Activated CD4-positive, alpha-beta T cell treated with anti-CD3 and anti-CD28 coated beads, Interleukin-2, amount 10 ng/mL, durations not matched to agents 7 days and 5 days (primary cell): Measurements from ENCODE around the gene MYT1. TPM values are rescaled to one million over a fixed set of nuclear protein-coding genes. Genes with fewer than 3 reads are reported as not detected.

Source experiments
- CTCF ChIA-PET: fragments of 350-600 bp; sonication (Branson Sonifier 250); formaldehyde crosslinking; loops from one replicate; lab custom pipeline; 2021; ENCODE audit warnings: antibody characterized with exemption; lab: Charles Lee
- POLR2A ChIA-PET: fragments of 350-600 bp; sonication (Branson Sonifier 250); formaldehyde crosslinking; loops from one replicate; lab custom pipeline; 2021; ENCODE audit warnings: antibody characterized with exemption; lab: Charles Lee
- DNase-seq: peaks from one replicate; pipeline ENCODE4 v3.0.0-alpha.2; 2020
- H3K27ac Mint-ChIP-seq: one replicate; pipeline ENCODE4 v1.8.0; 2021; ENCODE audit warnings: mild to moderate bottlenecking, moderate library complexity, mixed read lengths
- H3K27me3 Mint-ChIP-seq: one replicate; pipeline ENCODE4 v1.8.0; 2021; ENCODE audit warnings: mixed read lengths
- H3K36me3 Mint-ChIP-seq: one replicate; pipeline ENCODE4 v1.8.0; 2021; ENCODE audit warnings: low read depth, mixed read lengths
- H3K4me1 Mint-ChIP-seq: one replicate; pipeline ENCODE4 v1.8.0; 2021; ENCODE audit warnings: mixed read lengths
- H3K4me3 Mint-ChIP-seq: one replicate; pipeline ENCODE4 v1.8.0; 2021; ENCODE audit warnings: mild to moderate bottlenecking, moderate library complexity, mixed read lengths
- H3K9me3 Mint-ChIP-seq: one replicate; pipeline ENCODE4 v1.8.0; 2021; ENCODE audit warnings: mixed read lengths
- total RNA-seq, 2 experiments: library from RNA; stranded (reverse); gene quantifications; one replicate each; pipeline ENCODE4 v1.2.3, GENCODE V29; 2021

Gene MYT1
- total RNA-seq, 2 experiments from 2014 or later = not detected

- Mint-ChIP-seq H3K27ac (no peak overlapping the region), H3K36me3 (no peaks in the 10 kb centered on the region), H3K9me3 (peaks cover 6% of the 10 kb centered on the region), H3K27me3 (no peaks in the 10 kb centered on the region), H3K4me1 (no peaks in the 10 kb centered on the region), H3K4me3 (no peak overlapping the region)
- ChIA-PET CTCF (no interaction called here), POLR2A (no interaction called here)
- DNase-seq = no peak
These were observed 11.3 kb upstream of the MYT1 start for GRCh38 chr20:64152906-64153305.

- Mint-ChIP-seq H3K9me3 (peaks cover 6% of the 10 kb centered on the region), H3K36me3 (no peaks in the 10 kb centered on the region), H3K4me3 (no peak overlapping the region), H3K27me3 (no peaks in the 10 kb centered on the region), H3K27ac (no peak overlapping the region), H3K4me1 (no peaks in the 10 kb centered on the region)
- ChIA-PET CTCF (no interaction called here), POLR2A (no interaction called here)
- no peak for DNase-seq
These were observed 10.8 kb upstream of the MYT1 start for GRCh38 chr20:64153410-64153809.

GRCh38 chr20:64153861-64154589, 10.2 kb upstream of the MYT1 start:
- Mint-ChIP-seq H3K36me3 (no peaks in the 10 kb centered on the region), H3K4me1 (no peaks in the 10 kb centered on the region), H3K27me3 (no peaks in the 10 kb centered on the region), H3K27ac (no peak overlapping the region), H3K9me3 (peaks cover 3% of the 10 kb centered on the region), H3K4me3 (no peak overlapping the region)
- DNase-seq = no peak
- ChIA-PET POLR2A (no interaction called here), CTCF (no interaction called here)

GRCh38 chr20:64154590-64155257, 9.5 kb upstream of the MYT1 start:
- H3K4me1 Mint-ChIP-seq = no peaks in the 10 kb centered on the region
- peaks cover 1% of the 10 kb centered on the region for H3K9me3 Mint-ChIP-seq
- POLR2A ChIA-PET = no interaction called here
- no peak overlapping the region for H3K4me3 Mint-ChIP-seq
- DNase-seq = no peak
- no peaks in the 10 kb centered on the region for H3K27me3 Mint-ChIP-seq
- no peaks in the 10 kb centered on the region for H3K36me3 Mint-ChIP-seq
- CTCF ChIA-PET = no interaction called here
- H3K27ac Mint-ChIP-seq = no peak overlapping the region

- DNase-seq = no peak
- POLR2A ChIA-PET = interaction anchor here (0.6 kb wide), 1 partner anchor 13 kb away, joined by 3 read pairs; no protein-coding TSS in a partner anchor
- Mint-ChIP-seq H3K27ac (no peak overlapping the region), H3K4me1 (no peaks in the 10 kb centered on the region), H3K9me3 (no peaks in the 10 kb centered on the region), H3K27me3 (peaks cover 1% of the 10 kb centered on the region), H3K4me3 (no peak overlapping the region), H3K36me3 (no peaks in the 10 kb centered on the region)
- CTCF ChIA-PET = no interaction called here
These were observed 8.8 kb upstream of the MYT1 start for GRCh38 chr20:64155258-64156135.

GRCh38 chr20:64156136-64156885, 7.9 kb upstream of the MYT1 start:
- Mint-ChIP-seq H3K36me3 (no peaks in the 10 kb centered on the region), H3K4me1 (no peaks in the 10 kb centered on the region), H3K4me3 (no peak overlapping the region), H3K9me3 (no peaks in the 10 kb centered on the region), H3K27me3 (peaks cover 10% of the 10 kb centered on the region), H3K27ac (no peak overlapping the region)
- POLR2A ChIA-PET = no interaction called here
- DNase-seq = no peak
- CTCF ChIA-PET = no interaction called here

GRCh38 chr20:64156886-64157875, 7.1 kb upstream of the MYT1 start:
- ChIA-PET POLR2A (no interaction called here), CTCF (no interaction called here)
- no peak overlapping the region for H3K27ac Mint-ChIP-seq
- no peak overlapping the region for H3K4me3 Mint-ChIP-seq
- no peak for DNase-seq
- H3K4me1 Mint-ChIP-seq = no peaks in the 10 kb centered on the region
- H3K36me3 Mint-ChIP-seq = no peaks in the 10 kb centered on the region
- H3K9me3 Mint-ChIP-seq = no peaks in the 10 kb centered on the region
- peaks cover 18% of the 10 kb centered on the region for H3K27me3 Mint-ChIP-seq

GRCh38 chr20:64157878-64158277, 6.4 kb upstream of the MYT1 start:
- H3K36me3 Mint-ChIP-seq = no peaks in the 10 kb centered on the region
- H3K4me1 Mint-ChIP-seq = no peaks in the 10 kb centered on the region
- H3K27ac Mint-ChIP-seq = no peak overlapping the region
- H3K27me3 Mint-ChIP-seq = peaks cover 25% of the 10 kb centered on the region
- DNase-seq = no peak
- H3K9me3 Mint-ChIP-seq = no peaks in the 10 kb centered on the region
- ChIA-PET POLR2A (no interaction called here), CTCF (no interaction called here)
- no peak overlapping the region for H3K4me3 Mint-ChIP-seq

GRCh38 chr20:64158346-64159285, 5.6 kb upstream of the MYT1 start:
- ChIA-PET POLR2A (no interaction called here), CTCF (no interaction called here)
- Mint-ChIP-seq H3K27ac (no peak overlapping the region), H3K36me3 (no peaks in the 10 kb centered on the region), H3K27me3 (peaks cover 32% of the 10 kb centered on the region), H3K4me1 (no peaks in the 10 kb centered on the region), H3K4me3 (no peak overlapping the region), H3K9me3 (no peaks in the 10 kb centered on the region)
- no peak for DNase-seq

GRCh38 chr20:64159286-64159680, 5.0 kb upstream of the MYT1 start:
- ChIA-PET POLR2A (no interaction called here), CTCF (no interaction called here)
- no peaks in the 10 kb centered on the region for H3K9me3 Mint-ChIP-seq
- H3K4me1 Mint-ChIP-seq = no peaks in the 10 kb centered on the region
- no peak overlapping the region for H3K27ac Mint-ChIP-seq
- no peak for DNase-seq
- H3K36me3 Mint-ChIP-seq = no peaks in the 10 kb centered on the region
- peaks cover 34% of the 10 kb centered on the region for H3K27me3 Mint-ChIP-seq
- no peak overlapping the region for H3K4me3 Mint-ChIP-seq

GRCh38 chr20:64159711-64160110, 4.5 kb upstream of the MYT1 start:
- Mint-ChIP-seq H3K4me1 (no peaks in the 10 kb centered on the region), H3K4me3 (no peak overlapping the region), H3K36me3 (no peaks in the 10 kb centered on the region), H3K9me3 (no peaks in the 10 kb centered on the region), H3K27ac (no peak overlapping the region), H3K27me3 (peaks cover 35% of the 10 kb centered on the region)
- CTCF ChIA-PET = no interaction called here
- no peak for DNase-seq
- POLR2A ChIA-PET = no interaction called here
